GM12892 (cell line): ENCODE measurements around the gene SYNE1.
A peak's percentile ranks its signal among the peaks of the same experiment; 100 is the strongest.
"Not testable (repeated sequence)": the region's sequence is repeated elsewhere in the genome, so short reads cannot be mapped to it uniquely, and the experiment has no call there.

Experiments
- DNase-seq: peaks from one replicate; pipeline ENCODE4 v3.0.0; 2011; ENCODE audit not compliant: insufficient read length
- FAIRE-seq: peaks from 2 replicates; lab custom pipeline; 2011; peaks lifted over from hg19 to GRCh38; lab: Jason Lieb, UNC
- POLR2A ChIP-seq: IDR thresholded peaks from 2 replicates; pipeline ENCODE4 v1.6.1; 2011; ENCODE audit warnings: low read depth, low read length, control low read depth
- POLR2AphosphoS5 ChIP-seq: IDR thresholded peaks from 2 replicates; pipeline ENCODE4 v1.6.1; 2011; ENCODE audit warnings: low read depth, low read length, control low read depth
- TAF1 ChIP-seq: IDR thresholded peaks from 2 replicates; pipeline ENCODE4 v1.6.1; 2011; ENCODE audit warnings: low read depth, mild to moderate bottlenecking, control low read depth, low read length, borderline replicate concordance

Gene SYNE1

DNA sequence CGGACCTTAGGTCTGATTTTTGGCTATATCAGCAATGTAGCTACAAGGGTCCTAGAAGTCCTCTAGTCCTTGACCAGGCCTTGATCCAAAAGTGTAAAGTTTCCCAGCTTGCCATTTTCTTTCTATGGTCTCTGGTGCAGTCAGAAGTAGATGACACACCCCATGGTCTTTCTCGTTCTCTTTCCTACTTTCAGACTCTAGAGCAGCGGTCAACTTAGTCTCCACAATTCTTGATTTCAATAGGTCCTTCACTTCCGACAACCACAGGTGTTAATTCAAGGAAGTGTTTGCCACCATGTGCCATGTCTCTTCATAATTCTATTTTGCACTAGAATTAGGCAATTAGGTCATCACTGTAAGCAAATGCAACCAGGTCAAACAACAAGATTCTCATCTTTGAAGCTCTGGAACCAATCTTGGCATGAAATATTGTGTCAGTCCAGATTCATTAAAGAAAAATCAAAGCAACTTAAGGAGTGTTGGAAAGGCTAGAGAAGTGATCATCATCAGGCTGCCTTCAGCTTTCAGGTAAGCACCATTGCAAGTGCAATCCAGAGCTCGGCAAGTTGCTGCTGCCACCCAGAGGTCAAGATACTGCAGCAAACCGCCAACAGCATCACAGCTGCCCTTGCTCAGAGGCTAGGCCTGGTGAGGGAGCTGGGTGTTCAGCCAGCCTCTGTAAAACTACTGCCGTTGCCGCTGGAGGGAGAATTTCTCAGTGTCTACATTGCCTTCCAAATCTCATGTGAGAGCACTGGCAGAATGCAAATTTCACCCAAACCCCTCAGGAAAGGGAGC lies 5.6 kb upstream of the SYNE1 start:
- no peak for TF ChIP-seq POLR2A
- TF ChIP-seq POLR2AphosphoS5: no peak
- no peak for TF ChIP-seq TAF1
- peak; percentile 5 for DNase-seq
- peak; percentile 70 for FAIRE-seq

GRCh38 chr6:152636609-152637295 lies 410 bp downstream of the SYNE1 start:
- peak; percentile 29 for DNase-seq

GRCh38 chr6:152636021-152636608 lies 1.0 kb downstream of the SYNE1 start:
- no peak for DNase-seq
- FAIRE-seq: no peak
- no peak for TF ChIP-seq POLR2A
- no peak for TF ChIP-seq TAF1
- TF ChIP-seq POLR2AphosphoS5: no peak

More at GRCh38 chr6:152636609-152637295, 410 bp downstream of the SYNE1 start:
- TF ChIP-seq TAF1 (no peak), POLR2A (no peak), POLR2AphosphoS5 (no peak)
- FAIRE-seq: no peak

DNA sequence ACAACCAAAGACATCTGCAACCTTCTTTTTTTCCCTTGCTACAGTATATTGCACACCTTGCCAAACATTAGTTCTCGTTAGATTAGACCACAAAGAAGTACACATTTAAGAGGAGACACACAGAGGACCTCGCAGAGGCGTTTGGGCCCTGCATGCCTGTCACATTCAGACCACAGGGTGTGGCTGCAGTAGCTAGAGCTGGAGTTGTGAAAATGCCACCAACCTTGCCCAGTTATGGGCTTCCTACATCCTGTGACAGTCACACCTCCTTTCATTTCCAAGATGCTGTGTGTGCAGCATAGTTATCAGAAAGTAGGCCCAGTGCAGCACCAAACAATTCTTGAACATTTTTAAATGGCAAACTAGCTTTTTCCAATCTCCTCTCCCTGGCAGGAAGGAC lies 2.4 kb downstream of the SYNE1 start:
- FAIRE-seq: no peak
- peak; percentile 5 for DNase-seq
- no peak for TF ChIP-seq POLR2A

DNA sequence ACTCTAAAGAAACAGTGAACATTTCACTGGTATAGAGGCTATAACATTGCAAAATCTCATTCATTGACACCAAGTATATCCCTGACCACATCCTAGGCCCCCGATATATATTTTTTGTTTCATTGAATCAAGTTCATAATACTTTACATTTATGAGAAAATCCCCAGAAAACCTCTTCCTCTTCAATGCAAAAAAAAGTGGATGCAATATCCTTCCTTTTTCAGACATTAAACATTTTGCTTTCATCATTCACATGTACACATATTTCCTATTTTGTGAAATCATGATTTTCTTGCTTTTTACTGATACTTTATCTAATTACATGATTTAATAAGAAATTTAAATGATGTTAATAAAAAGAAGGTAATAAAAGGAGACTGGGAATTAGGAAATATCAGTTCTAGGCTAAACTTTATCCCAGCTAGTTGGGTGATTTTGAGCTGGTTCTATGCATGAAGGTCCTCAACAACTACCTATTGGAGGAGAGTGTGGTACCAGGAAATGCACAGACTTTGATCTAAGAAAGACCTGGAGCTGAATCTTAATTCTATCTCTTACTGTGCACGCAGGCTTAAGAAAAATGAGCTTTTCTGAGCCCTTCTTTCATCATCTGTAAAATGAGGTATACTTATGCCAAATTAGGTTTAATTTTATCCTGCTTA lies 4.9 kb downstream of the SYNE1 start:
- no peak for FAIRE-seq
- TF ChIP-seq POLR2A (no peak), TAF1 (no peak), POLR2AphosphoS5 (no peak)
- no peak for DNase-seq

DNA sequence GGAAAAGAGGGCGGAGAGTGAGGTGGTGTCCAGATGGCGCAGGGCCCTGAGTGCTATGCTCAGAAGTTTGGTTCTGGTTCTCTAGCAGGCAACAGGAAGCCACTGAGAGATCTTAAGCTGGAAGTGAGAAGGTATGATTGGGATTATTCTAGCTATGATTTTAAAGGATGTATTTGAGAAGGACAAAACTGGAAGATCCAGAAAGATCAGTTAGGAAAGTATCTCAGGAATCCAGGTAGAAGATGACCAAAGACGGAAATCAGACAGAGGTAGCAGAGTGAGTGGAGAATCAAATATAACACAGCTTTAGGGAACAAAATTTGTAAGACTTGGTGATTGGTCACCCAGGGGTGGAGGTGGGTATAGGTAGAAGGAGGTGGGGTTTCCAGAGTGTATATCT lies 5.8 kb downstream of the SYNE1 start:
- TF ChIP-seq POLR2AphosphoS5: no peak
- no peak for FAIRE-seq
- DNase-seq: no peak

- DNase-seq: no peak
- no peak for FAIRE-seq
- TF ChIP-seq TAF1: no peak
These were observed 6.3 kb downstream of the SYNE1 start for GRCh38 chr6:152630832-152631231.

DNA sequence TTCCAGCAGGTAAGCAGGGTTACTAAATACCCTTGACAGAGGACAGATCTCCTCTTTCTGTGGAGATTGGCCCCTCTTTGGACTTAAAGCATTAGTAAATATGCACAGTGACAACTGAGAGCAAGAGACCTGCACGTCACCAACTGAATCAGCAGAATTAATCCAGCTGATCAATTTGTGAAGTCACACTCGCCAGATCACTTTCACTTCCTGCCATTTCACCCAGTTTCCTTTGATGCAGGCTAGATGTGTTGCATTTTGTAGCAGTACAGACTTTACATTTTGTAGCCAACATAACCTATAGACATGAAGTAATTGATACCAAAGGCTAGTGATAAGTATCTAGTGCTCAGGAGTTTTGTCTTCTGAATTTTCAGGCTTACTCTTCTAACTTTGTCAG lies 11.9 kb downstream of the SYNE1 start:
- no peak for TF ChIP-seq TAF1
- no peak for TF ChIP-seq POLR2A
- TF ChIP-seq POLR2AphosphoS5: no peak
- FAIRE-seq (no peak), DNase-seq (no peak)

- not testable (repeated sequence) for DNase-seq, FAIRE-seq
These were observed 22.4 kb downstream of the SYNE1 start for GRCh38 chr6:152614776-152615175.

DNA sequence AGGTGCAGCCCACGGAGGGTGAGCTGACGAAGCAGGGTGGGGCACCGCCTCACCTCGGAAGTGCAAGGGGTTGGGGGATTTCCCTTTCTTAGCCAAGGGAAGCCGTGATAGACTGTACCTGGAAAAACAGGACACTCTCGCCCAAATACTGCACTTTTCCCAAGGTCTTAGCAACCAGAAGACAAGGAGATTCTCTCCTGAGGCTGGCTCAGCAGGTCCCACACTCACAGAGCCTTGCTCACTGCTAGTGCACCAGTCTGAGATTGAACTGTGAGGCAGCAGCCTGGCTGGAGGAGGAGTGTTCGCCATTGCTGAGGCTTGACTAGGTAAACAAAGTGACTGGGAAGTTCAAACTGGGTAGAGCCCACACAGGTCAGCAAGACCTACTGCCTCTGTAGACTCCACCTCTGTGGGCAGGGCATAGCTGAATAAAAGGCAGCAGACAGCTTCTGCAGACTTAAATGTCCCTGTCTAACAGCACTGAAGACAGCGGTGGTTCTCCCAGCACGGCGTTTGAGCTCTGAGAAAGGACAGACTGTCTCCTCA lies 28.0 kb downstream of the SYNE1 start:
- no peak for TF ChIP-seq TAF1
- no peak for FAIRE-seq

DNA sequence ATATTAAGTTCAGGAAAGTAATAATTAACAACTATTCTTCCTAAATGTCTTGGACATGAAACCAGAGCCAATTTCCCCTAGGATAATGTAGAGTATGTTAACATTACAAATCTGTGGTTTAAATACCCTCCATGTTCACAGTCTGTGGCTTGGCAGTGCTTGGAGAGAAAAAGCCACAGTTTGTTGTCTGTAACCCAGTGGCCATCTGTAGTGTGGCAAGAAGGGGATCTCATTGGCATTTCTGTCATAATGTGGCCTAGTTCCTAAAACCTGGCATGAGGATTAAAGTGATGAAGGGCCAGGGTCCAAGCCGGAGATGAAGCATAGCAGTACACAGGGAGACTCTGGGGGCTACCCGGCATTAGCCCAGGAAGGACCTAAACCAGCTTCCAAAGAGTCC lies 31.2 kb downstream of the SYNE1 start:
- FAIRE-seq (no peak), DNase-seq (no peak)
- TF ChIP-seq POLR2A: no peak
- TF ChIP-seq TAF1: no peak
- no peak for TF ChIP-seq POLR2AphosphoS5

More for the DNA sequence above, 28.0 kb downstream of the SYNE1 start:
- no peak for DNase-seq

- DNase-seq: no peak
- peak; percentile 38 for FAIRE-seq
- TF ChIP-seq POLR2AphosphoS5 (no peak), TAF1 (no peak), POLR2A (no peak)
These were observed 31.8 kb downstream of the SYNE1 start for GRCh38 chr6:152605342-152605741.
